Posterior cingulate gyrus (tissue), 11 donors: ENCODE measurements around the gene RSPH10B.
"Not testable (repeated sequence)": the region's sequence is repeated elsewhere in the genome, so short reads cannot be mapped to it uniquely, and the experiment has no call there.

Experiments used
- DNase-seq, 10 donors: peaks; one replicate each; pipeline versions ENCODE4 v3.0.0 to v3.0.0-alpha.2; 2020 to 2021; ENCODE audit warnings: mixed read lengths in 3 of 10
- intact Hi-C: fragments of 100-400 bp; cut with DNase I; formaldehyde crosslinking; loops from one replicate; pipeline ENCODE4 v1.15.1; 2023

The RSPH10B gene

GRCh38 chr7:5970347-5970911 lies at the start of gene RSPH10B:
Gene RSPH10B, minus strand, starts transcription at chr7:5970689. Its CDS starts 3,573 bp downstream, at chr7:5967116.
- intact Hi-C loops, DNase-seq: not testable (repeated sequence)

GRCh38 chr7:6016653-6016966 lies 46.1 kb upstream of the RSPH10B start:
- intact Hi-C loops: no loop called here
- DNase-seq: no peak

- intact Hi-C loops: no loop called here
- peak in 5 of 10 donors; percentile 21 to 88 (median 45) for DNase-seq
These were observed 45.6 kb upstream of the RSPH10B start for GRCh38 chr7:6015917-6016652.

- intact Hi-C loops: no loop called here
- no peak for DNase-seq
These were observed 42.0 kb upstream of the RSPH10B start for GRCh38 chr7:6012355-6013104.

GRCh38 chr7:6011541-6011940 lies 41.1 kb upstream of the RSPH10B start:
- no peak for DNase-seq
- intact Hi-C loops: no loop called here

- intact Hi-C loops, DNase-seq: not testable (repeated sequence)
These were observed 39.9 kb upstream of the RSPH10B start for GRCh38 chr7:6010370-6010769.

- DNase-seq: peak; percentile 97 to 100 (median 99)
- intact Hi-C loops: loop anchor here (2.0 kb wide), 1 partner anchor 98 kb away; no protein-coding TSS in a partner anchor
These were observed 38.5 kb upstream of the RSPH10B start, which contains the start of the genes AIMP2 and PMS2 for GRCh38 chr7:6008668-6009611. Gene AIMP2, plus strand, starts transcription at chr7:6009272. Its CDS starts 92 bp downstream, at chr7:6009364. Gene PMS2, minus strand, starts transcription at chr7:6009049. Its CDS starts 30 bp downstream, at chr7:6009019.

- intact Hi-C loops: loop anchor here (2.0 kb wide), 1 partner anchor 99 kb away; no protein-coding TSS in a partner anchor
- DNase-seq: not testable (repeated sequence)
These were observed 37.5 kb upstream of the RSPH10B start for GRCh38 chr7:6007835-6008590.

GRCh38 chr7:6007386-6007785 lies 36.9 kb upstream of the RSPH10B start:
- intact Hi-C loops: no loop called here
- DNase-seq: no peak

- intact Hi-C loops: loop anchor here (5.0 kb wide), 1 partner anchor 325 kb away; no protein-coding TSS in a partner anchor
- peak in 4 of 10 donors; percentile 17 to 44 (median 22) for DNase-seq
These were observed 26.8 kb upstream of the RSPH10B start for GRCh38 chr7:5997210-5997808.

GRCh38 chr7:5987061-5987460 lies 16.6 kb upstream of the RSPH10B start:
- intact Hi-C loops, DNase-seq: not testable (repeated sequence)

GRCh38 chr7:5979680-5980314 lies 9.3 kb upstream of the RSPH10B start:
- intact Hi-C loops, DNase-seq: not testable (repeated sequence)

- DNase-seq, intact Hi-C loops: not testable (repeated sequence)
These were observed 3.1 kb upstream of the RSPH10B start for GRCh38 chr7:5973580-5973979.

- DNase-seq, intact Hi-C loops: not testable (repeated sequence)
These were observed 6.7 kb downstream of the RSPH10B start for GRCh38 chr7:5963810-5964209.

- DNase-seq: peak in 4 of 10 donors; percentile 29 to 77 (median 66)
- intact Hi-C loops: not testable (repeated sequence)
These were observed 7.3 kb downstream of the RSPH10B start for GRCh38 chr7:5963205-5963604.

- intact Hi-C loops, DNase-seq: not testable (repeated sequence)
These were observed 35.5 kb downstream of the RSPH10B start for GRCh38 chr7:5934945-5935450.

GRCh38 chr7:5931905-5932644 lies 38.4 kb downstream of the RSPH10B start:
- intact Hi-C loops, DNase-seq: not testable (repeated sequence)
